ENCODE results near the gene TCFL5.

The TCFL5 gene

DNA sequence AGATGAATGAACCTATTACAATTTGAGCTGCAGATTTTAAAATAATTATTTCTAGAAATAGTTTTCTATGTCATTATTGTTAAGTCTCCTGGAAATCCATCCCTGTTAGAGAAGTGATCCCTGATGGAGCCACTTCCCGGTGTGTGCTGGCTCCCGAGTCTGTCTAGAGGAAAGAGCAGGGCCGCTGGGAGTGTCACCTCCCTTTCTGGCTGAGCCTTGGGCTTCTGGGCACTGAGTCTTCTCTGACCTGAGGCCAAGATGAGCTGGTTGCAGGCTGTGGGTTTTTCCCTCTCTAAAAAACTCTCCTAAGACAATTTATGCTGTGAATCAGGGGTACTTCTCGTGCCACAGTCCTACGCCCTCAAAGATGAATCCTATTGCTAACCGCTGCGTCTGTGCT, 28.8 kb upstream of the TCFL5 start:
- Histone ChIP-seq H3K36me3 (ENCODE audit: insufficient read depth, low read length) (peaks cover 93% of the 10 kb centered on the region), H3K9me3 (ENCODE audit: low read length) (no peaks in the 10 kb centered on the region), H2AFZ (ENCODE audit: low read depth, low read length) (no peak overlapping the region), H3K27me3 (ENCODE audit: insufficient read depth, low read length) (no peaks in the 10 kb centered on the region), H3K4me1 (ENCODE audit: insufficient read depth, low read length) (no peaks in the 10 kb centered on the region), H3K4me3 (ENCODE audit: low read length) (no peak overlapping the region)

DNA sequence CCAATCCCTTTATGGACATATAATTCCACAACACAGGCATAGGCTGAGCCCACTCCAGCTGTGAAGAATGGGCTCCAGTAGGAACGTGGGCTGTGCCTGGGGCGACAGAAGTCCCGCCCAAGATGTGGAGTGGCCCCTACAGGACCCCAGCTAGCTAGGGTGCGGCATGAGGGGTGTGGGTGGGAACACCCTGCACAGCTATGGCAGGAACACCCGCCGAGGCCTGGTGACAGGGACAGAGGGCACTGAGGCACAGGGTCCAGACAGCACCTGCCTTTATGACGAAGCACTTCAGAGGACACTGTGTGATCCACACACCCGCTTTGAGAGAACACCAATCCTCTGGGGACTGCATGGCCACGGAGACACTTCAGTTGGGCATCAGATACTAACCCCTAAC, 28.2 kb upstream of the TCFL5 start:
- no peaks in the 10 kb centered on the region for H3K9me3 ChIP-seq (ENCODE audit: low read length)
- no peak overlapping the region for H3K4me3 ChIP-seq (ENCODE audit: low read length)
- H2AFZ ChIP-seq (ENCODE audit: low read depth, low read length): no peak overlapping the region
- H3K4me1 ChIP-seq (ENCODE audit: insufficient read depth, low read length): no peaks in the 10 kb centered on the region
- H3K27me3 ChIP-seq (ENCODE audit: insufficient read depth, low read length): no peaks in the 10 kb centered on the region
- peaks cover 88% of the 10 kb centered on the region for H3K36me3 ChIP-seq (ENCODE audit: insufficient read depth, low read length)

DNA sequence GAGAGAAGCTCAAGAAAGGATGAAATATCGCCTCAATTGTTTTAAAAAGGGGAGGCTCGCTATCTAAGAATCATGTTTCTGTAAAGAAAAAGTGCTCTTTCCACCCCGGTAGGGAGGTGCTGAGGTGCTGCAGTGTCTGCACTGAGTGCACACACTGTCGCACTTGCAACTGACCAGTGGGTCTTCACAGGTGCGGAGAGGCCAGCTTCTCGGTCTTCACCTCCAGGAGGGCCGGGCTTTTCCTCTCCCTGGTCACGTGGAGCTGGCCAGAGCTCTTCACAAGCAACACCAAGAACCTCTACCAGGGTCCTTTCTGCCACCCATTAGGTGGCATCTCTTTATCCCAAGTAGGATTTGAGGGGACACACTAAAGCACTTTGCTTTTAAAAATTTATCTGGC, 27.8 kb upstream of the TCFL5 start:
- Histone ChIP-seq H3K9me3 (ENCODE audit: low read length) (no peaks in the 10 kb centered on the region), H3K27me3 (ENCODE audit: insufficient read depth, low read length) (no peaks in the 10 kb centered on the region), H3K4me3 (ENCODE audit: low read length) (no peak overlapping the region), H3K36me3 (ENCODE audit: insufficient read depth, low read length) (peaks cover 83% of the 10 kb centered on the region), H2AFZ (ENCODE audit: low read depth, low read length) (no peak overlapping the region), H3K4me1 (ENCODE audit: insufficient read depth, low read length) (no peaks in the 10 kb centered on the region)

DNA sequence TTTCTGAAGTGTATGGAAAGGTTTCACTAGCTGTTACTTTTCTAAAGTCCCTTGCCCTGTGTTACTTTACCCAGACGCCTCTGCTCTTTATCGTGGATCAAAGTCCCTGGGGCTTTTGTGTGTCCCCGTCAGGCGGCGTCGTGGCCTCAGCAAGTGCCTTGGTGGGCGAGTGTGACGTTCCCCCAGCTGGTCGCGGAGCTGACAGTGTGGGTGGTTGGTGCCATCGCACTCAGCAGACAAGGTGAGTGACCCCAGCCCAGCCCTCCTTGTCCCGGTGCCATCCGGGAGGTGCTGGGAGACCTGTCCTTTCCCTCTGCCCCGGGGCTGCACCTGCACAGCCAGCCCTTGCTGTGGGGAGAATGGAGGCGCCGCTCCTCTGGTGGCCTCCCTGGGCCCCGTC, 27.3 kb upstream of the TCFL5 start:
- H3K27me3 ChIP-seq (ENCODE audit: insufficient read depth, low read length): no peaks in the 10 kb centered on the region
- H3K4me3 ChIP-seq (ENCODE audit: low read length): no peak overlapping the region
- H2AFZ ChIP-seq (ENCODE audit: low read depth, low read length): no peak overlapping the region
- H3K4me1 ChIP-seq (ENCODE audit: insufficient read depth, low read length): no peaks in the 10 kb centered on the region
- H3K36me3 ChIP-seq (ENCODE audit: insufficient read depth, low read length): peaks cover 78% of the 10 kb centered on the region
- H3K9me3 ChIP-seq (ENCODE audit: low read length): no peaks in the 10 kb centered on the region

DNA sequence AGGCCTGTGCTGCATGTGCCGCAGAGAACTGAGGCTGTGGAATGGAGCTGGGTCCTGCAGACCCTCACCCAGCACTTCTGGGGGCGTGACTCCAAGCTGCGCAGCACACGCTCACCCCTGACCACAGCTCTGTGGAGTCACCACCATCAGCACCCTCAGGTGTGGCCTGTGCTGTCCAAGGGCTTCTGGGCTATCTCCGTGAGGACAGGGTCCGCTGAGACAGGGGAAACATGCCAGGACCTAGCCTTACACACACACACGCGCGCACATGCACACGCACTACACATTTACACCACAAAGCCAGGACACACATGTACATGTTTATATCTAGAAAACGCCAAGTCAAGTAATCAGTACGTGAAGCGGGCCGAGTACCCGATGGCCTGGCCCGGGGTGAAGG, 26.8 kb upstream of the TCFL5 start:
- no peaks in the 10 kb centered on the region for H3K9me3 ChIP-seq (ENCODE audit: low read length)
- H3K27me3 ChIP-seq (ENCODE audit: insufficient read depth, low read length): no peaks in the 10 kb centered on the region
- no peak overlapping the region for H3K4me3 ChIP-seq (ENCODE audit: low read length)
- peaks cover 73% of the 10 kb centered on the region for H3K36me3 ChIP-seq (ENCODE audit: insufficient read depth, low read length)
- no peaks in the 10 kb centered on the region for H3K4me1 ChIP-seq (ENCODE audit: insufficient read depth, low read length)
- no peak overlapping the region for H2AFZ ChIP-seq (ENCODE audit: low read depth, low read length)

DNA sequence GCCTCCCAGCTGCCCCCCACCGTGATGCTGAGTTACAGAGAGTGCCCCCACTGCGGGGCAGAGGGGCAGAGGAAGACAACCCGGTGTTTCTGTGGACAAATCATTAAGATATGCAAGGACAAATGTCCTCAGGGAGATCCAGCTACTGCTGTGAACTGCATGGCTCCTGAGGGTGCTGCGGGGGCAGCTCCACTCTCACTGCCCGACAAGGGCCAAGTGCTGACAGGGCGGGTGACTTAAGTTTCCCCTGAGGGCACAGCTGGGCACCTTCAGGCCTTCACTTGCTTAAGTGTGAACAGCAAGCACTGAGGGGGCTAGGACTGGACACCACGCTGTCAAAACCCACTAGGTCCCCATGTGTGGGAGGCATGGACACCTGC, 26.2 kb upstream of the TCFL5 start:
- Histone ChIP-seq H3K9me3 (ENCODE audit: low read length) (no peaks in the 10 kb centered on the region), H3K4me3 (ENCODE audit: low read length) (no peak overlapping the region), H3K36me3 (ENCODE audit: insufficient read depth, low read length) (peaks cover 68% of the 10 kb centered on the region), H3K27me3 (ENCODE audit: insufficient read depth, low read length) (no peaks in the 10 kb centered on the region), H2AFZ (ENCODE audit: low read depth, low read length) (no peak overlapping the region), H3K4me1 (ENCODE audit: insufficient read depth, low read length) (no peaks in the 10 kb centered on the region)

DNA sequence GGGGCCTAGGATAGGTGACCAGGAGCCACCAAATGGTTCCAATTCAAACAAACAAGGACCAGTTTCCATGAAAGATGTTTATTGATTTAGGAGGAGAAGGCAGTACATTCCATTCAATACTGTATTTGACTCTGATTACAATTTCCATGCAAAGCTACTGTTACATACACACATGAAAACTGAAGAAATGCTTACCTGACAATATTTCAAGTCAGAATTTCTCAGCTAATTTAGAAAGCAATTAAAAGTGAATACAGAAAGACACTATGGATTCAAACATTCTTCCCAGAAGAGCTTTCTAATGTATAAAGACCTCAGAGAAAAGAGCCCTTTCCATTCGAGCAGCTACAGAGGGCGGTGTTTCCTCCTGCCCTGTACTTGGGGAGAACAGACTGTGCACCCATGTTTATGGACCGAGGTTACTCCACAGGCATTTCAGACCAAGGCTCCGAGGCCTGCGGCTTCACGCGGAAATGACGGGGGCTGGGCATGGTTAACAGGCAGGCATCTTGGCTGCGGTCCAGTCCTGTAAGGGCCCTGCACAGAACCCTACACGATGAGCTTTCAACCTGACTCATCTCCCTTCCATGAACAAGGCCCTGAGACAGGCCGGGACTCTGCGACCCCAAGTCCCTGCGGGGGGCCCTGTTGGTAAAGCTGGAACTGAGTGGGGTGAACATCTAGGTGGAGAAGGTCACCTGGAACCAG, 25.7 kb upstream of the TCFL5 start:
- Histone ChIP-seq H3K36me3 (ENCODE audit: insufficient read depth, low read length) (peaks cover 63% of the 10 kb centered on the region), H3K4me1 (ENCODE audit: insufficient read depth, low read length) (no peaks in the 10 kb centered on the region), H3K27me3 (ENCODE audit: insufficient read depth, low read length) (no peaks in the 10 kb centered on the region), H3K4me3 (ENCODE audit: low read length) (no peak overlapping the region), H3K9me3 (ENCODE audit: low read length) (no peaks in the 10 kb centered on the region), H2AFZ (ENCODE audit: low read depth, low read length) (no peak overlapping the region)

DNA sequence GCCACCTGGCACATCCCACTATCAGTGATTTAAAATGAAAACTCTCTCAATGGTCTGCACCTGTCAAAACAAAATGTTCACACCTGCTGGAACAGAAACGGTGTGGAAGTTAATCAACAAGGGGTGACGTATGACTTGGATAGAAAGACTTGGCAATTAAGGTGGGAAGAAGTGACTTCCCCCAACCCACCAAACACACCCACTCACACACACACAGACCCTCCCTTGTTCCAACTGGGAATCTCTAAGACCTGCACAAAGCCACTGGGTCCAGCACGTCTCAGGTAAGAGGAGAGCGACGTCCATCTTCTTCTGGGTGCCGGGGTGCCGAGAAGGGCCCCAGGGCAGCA, 25.1 kb upstream of the TCFL5 start:
- Histone ChIP-seq H3K36me3 (ENCODE audit: insufficient read depth, low read length) (peaks cover 59% of the 10 kb centered on the region), H3K27me3 (ENCODE audit: insufficient read depth, low read length) (no peaks in the 10 kb centered on the region), H3K4me3 (ENCODE audit: low read length) (no peak overlapping the region), H3K9me3 (ENCODE audit: low read length) (no peaks in the 10 kb centered on the region), H3K4me1 (ENCODE audit: insufficient read depth, low read length) (no peaks in the 10 kb centered on the region), H2AFZ (ENCODE audit: low read depth, low read length) (no peak overlapping the region)

DNA sequence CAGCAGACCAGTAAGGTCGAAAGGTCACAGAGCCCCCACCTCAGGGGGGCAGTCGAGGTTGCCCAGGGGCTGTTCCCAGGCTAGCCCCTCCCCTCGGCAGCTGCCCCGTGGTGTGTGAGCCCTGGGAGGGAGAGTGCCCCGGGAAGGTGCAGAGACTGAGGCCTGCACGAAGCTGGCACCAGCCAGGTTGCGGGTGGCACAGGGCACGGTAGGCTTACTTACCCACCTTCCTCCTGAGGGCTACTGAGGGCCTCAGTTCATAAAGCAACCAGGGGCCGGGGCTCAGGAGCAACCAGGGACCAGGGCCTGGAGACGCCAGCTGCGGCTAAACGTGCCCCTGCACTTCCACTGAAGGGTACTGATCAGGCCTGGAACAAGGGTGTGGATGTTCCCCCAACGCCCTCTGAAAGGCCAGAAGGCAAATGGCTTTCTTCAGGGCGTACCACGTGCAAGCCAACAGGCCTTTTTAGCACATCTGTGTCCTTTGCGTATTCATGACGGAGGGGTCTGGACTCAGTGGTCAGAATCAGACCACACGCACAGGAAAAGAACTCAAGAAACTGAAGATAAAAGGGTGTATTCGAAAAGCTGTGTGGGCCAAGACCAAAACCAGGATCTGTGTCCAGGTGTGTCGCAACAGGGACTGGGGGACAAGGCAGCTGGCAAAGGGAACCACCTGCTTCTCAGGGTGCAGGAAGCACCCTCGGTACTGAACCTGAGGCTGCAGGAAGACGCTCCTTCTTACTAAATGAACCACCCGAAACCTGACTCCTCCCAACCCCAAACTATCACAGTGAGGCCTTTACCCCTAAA, 24.5 kb upstream of the TCFL5 start:
- H2AFZ ChIP-seq (ENCODE audit: low read depth, low read length): no peak overlapping the region
- peaks cover 59% of the 10 kb centered on the region for H3K36me3 ChIP-seq (ENCODE audit: insufficient read depth, low read length)
- H3K9me3 ChIP-seq (ENCODE audit: low read length): no peaks in the 10 kb centered on the region
- H3K27me3 ChIP-seq (ENCODE audit: insufficient read depth, low read length): no peaks in the 10 kb centered on the region
- H3K4me1 ChIP-seq (ENCODE audit: insufficient read depth, low read length): no peaks in the 10 kb centered on the region
- no peak overlapping the region for H3K4me3 ChIP-seq (ENCODE audit: low read length)

DNA sequence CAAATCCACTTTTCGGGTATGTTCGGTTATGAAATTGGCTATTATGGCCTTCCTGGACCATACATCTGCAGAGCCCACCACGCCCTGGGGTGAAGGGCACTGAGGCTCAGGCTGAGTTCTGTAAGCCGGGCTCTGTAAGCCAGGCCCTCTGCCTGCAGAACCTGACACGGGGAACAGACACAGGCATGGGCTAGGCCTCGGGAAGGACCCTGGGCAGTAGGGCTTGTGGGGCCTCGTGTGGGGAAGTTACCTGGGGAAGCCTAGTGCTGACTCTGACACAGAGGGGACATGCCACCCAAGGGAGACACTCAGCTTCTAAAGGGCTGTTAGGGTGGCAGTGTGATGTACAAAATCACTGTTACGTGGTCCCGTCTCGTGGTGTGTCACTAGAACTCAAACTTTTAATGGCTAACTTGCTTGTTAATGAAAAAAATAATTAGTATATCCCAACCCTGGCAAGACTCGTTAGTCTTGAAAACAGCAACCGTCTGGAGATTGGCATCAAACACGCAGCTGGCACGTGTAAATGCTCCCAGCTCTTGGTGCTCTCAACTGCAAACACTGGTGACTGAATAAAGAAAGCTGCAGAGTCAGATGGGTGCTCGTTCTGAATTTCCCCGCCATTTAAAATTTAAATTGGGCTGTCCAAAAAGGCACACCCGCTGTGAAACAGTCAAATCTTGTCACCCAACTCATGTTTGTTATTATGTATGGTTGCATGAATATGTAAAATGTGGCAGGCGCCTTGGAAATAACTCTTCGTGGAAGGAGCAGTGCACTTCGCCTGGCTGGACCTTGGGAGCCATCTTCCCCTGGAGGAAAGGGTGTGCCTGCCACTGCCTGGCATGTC, 23.6 kb upstream of the TCFL5 start:
- no peak overlapping the region for H3K4me3 ChIP-seq (ENCODE audit: low read length)
- no peaks in the 10 kb centered on the region for H3K9me3 ChIP-seq (ENCODE audit: low read length)
- no peak overlapping the region for H2AFZ ChIP-seq (ENCODE audit: low read depth, low read length)
- H3K4me1 ChIP-seq (ENCODE audit: insufficient read depth, low read length): no peaks in the 10 kb centered on the region
- no peaks in the 10 kb centered on the region for H3K27me3 ChIP-seq (ENCODE audit: insufficient read depth, low read length)
- H3K36me3 ChIP-seq (ENCODE audit: insufficient read depth, low read length): peaks cover 58% of the 10 kb centered on the region

DNA sequence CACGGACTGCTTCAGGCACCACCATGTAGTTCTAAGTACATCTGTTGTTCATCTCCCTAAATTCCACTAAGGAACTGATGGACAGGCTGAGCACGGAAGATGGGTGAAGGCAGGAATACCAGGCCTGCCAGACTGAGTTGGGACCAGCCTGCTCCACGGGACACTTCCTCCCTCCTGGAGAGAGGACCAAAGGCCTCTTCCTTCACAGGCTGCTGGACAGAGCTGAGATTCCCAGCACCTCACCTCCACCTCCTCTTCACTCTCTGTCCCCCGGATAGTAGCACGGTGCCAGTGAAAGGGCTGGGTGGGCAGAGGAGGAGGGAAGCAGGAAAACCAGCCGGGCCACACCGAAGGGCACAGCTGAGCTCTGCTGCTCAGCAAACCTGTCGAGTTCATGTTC, 22.9 kb upstream of the TCFL5 start:
- H3K4me1 ChIP-seq (ENCODE audit: insufficient read depth, low read length): no peaks in the 10 kb centered on the region
- H3K9me3 ChIP-seq (ENCODE audit: low read length): no peaks in the 10 kb centered on the region
- peaks cover 53% of the 10 kb centered on the region for H3K36me3 ChIP-seq (ENCODE audit: insufficient read depth, low read length)
- no peak overlapping the region for H2AFZ ChIP-seq (ENCODE audit: low read depth, low read length)
- no peaks in the 10 kb centered on the region for H3K27me3 ChIP-seq (ENCODE audit: insufficient read depth, low read length)
- no peak overlapping the region for H3K4me3 ChIP-seq (ENCODE audit: low read length)

DNA sequence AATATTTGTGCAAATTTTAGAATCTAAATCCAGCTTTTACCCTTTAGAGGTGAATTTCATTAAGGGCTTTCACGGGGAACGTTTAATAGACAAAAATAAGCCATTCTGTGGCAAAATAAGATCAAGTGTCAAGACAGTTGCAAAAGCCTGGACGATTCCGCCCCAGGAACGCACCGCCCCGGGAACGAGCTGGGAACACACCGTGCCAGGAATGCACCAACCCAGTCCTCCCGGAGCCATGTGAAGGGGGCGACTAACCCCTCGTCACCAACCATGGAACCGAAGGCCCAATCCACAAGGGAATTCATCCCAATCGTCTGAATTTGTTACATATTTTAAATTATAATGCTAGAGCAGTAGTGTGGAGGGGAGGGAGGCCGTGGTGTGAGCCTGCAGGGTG, 20.8 kb upstream of the TCFL5 start:
- Histone ChIP-seq H3K9me3 (ENCODE audit: low read length) (no peaks in the 10 kb centered on the region), H3K4me3 (ENCODE audit: low read length) (no peak overlapping the region), H3K36me3 (ENCODE audit: insufficient read depth, low read length) (peaks cover 32% of the 10 kb centered on the region), H3K27me3 (ENCODE audit: insufficient read depth, low read length) (no peaks in the 10 kb centered on the region), H2AFZ (ENCODE audit: low read depth, low read length) (no peak overlapping the region), H3K4me1 (ENCODE audit: insufficient read depth, low read length) (no peaks in the 10 kb centered on the region)

DNA sequence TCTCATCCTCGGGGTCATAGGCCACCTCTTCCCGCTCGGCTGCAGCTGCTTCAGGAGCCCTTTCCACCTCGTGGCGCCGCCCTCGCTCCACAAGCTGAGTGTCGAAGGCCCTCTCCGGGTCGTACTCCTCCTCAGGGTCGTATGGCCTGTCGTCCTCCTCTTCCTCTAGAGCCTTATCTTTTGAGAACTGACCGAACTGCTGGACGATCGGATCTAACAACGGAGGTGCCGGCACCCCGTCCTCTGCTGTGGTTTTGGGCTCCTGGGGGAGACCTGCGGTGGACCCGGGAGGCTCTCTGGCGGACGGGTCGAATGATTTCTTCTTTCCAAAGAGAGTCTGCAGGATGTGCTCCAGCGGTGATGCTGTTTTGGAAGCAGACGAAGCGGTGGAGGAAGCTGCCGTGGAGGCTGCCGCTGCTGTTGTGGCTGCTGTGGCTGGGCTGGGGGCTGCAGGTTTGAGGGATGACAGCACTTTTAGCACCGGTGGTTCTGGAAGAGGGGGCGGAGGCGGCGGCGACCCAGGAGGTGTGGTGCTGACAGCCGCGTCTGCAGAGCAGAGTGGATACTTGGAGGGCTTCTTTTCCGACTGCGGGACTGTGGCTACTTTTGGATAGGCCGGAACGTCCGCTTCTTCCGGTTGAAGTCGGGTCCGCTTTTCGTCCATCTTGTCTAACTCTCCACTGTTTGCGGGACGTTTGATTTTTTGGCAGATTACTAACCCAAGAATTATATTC, 20.2 kb upstream of the TCFL5 start:
- Histone ChIP-seq H3K4me1 (ENCODE audit: insufficient read depth, low read length) (no peaks in the 10 kb centered on the region), H2AFZ (ENCODE audit: low read depth, low read length) (no peak overlapping the region), H3K9me3 (ENCODE audit: low read length) (no peaks in the 10 kb centered on the region), H3K36me3 (ENCODE audit: insufficient read depth, low read length) (peaks cover 26% of the 10 kb centered on the region), H3K4me3 (ENCODE audit: low read length) (no peak overlapping the region), H3K27me3 (ENCODE audit: insufficient read depth, low read length) (no peaks in the 10 kb centered on the region)

All from neuron (in vitro differentiated cells).